ENCODE results near the gene DPP6.
"Not testable (repeated sequence)": the region's sequence is repeated elsewhere in the genome, so short reads cannot be mapped to it uniquely, and the experiment has no call there.

DPP6 gene

GRCh38 chr7:154134698-154135097 is 82.5 kb downstream of the DPP6 start:
- H3K9me3 ChIP-seq (ENCODE audit: insufficient read depth, low read depth, low read length); H3K27me3 ChIP-seq (ENCODE audit: insufficient read depth, low read length); H3K27ac ChIP-seq (ENCODE audit: low read length); H3K36me3 ChIP-seq (ENCODE audit: insufficient read depth, low read depth, low read length); H3K4me3 ChIP-seq (ENCODE audit: low read length); H3K4me1 ChIP-seq (ENCODE audit: insufficient read depth, low read length); H3K9ac ChIP-seq (ENCODE audit: low read depth, low read length): not testable (repeated sequence)

DNA sequence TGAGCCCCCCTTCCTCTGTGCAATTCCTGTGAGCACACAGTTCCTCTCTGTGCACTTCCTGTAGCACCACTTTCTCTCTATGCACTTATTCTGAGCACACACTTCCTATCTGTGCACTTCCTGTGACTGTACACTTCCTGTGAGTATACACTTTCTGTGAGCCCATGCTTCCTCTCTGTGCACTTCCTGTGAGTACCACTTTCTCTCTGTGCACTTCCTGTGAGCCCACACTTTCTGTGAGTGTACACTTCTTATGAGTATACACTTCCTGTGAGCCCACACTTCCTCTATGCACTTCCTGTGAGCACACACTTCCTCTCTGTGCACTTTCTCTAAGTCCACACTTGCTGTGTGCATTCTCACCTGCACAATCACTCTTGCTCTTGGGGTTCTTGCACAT is 83.4 kb downstream of the DPP6 start:
- H3K9me3 ChIP-seq (ENCODE audit: insufficient read depth, low read depth, low read length); H3K27me3 ChIP-seq (ENCODE audit: insufficient read depth, low read length): not testable (repeated sequence)

GRCh38 chr7:154145922-154146706 is 93.9 kb downstream of the DPP6 start:
- not testable (repeated sequence) for H3K27me3 ChIP-seq (ENCODE audit: insufficient read depth, low read length); H3K27ac ChIP-seq (ENCODE audit: low read length); H3K9me3 ChIP-seq (ENCODE audit: insufficient read depth, low read depth, low read length); H3K36me3 ChIP-seq (ENCODE audit: insufficient read depth, low read depth, low read length); H3K4me3 ChIP-seq (ENCODE audit: low read length); H3K9ac ChIP-seq (ENCODE audit: low read depth, low read length); H3K4me1 ChIP-seq (ENCODE audit: insufficient read depth, low read length)

More for the DNA sequence above, 83.4 kb downstream of the DPP6 start:
- not testable (repeated sequence) for H3K27ac ChIP-seq (ENCODE audit: low read length); H3K36me3 ChIP-seq (ENCODE audit: insufficient read depth, low read depth, low read length); H3K4me3 ChIP-seq (ENCODE audit: low read length); H3K9ac ChIP-seq (ENCODE audit: low read depth, low read length); H3K4me1 ChIP-seq (ENCODE audit: insufficient read depth, low read length)

DNA sequence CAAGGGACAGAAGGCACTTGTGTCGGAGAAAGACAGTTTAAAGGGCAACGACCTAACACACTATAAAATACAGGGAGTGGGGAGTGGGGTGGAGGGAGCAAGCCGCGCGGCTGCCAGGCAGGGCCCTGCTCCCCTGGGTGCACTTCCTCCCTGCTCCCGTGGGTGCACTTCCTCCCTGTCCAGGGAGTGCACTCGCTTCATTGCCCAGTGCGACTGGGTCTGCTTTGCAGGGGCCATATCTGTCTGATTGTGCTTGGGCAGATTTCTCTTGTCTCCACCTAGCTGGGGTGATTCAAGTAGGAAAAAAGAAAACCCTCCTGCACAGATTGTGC is 94.5 kb downstream of the DPP6 start:
- not testable (repeated sequence) for H3K9ac ChIP-seq (ENCODE audit: low read depth, low read length)

DNA sequence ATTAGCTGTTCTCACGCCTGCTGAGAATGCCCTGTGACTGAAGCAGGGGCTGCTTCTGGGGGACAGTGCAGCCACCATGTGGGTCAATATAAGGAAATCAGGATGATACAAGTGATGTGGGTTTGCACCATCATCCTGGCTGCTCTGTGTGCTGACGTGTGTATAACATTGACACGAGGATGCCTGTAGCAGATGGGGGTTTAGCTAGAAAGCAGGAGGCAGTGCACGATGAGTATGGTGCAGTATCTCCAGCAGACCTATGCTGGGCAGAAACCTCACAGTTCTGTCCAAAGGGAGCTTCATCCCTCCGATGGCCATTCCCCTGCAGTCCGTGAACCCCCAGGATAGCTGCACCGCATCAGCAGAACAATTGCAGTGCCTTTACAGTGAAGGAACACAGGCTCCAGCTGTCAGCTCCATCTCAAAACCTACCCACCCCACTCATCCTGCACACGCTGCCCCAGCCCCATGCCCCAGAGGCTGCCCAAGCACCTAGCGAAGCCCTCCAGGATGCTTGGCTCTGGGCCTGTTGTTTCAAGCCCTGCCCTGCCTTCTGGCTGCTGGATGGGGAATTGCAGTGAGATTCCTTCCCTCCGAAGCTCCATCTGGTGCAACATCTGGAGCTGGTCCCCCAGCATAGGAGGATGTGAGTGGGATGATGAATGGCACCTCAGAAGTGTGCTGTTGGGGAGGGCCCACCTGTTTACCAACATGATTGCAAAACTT is 96.8 kb downstream of the DPP6 start:
- not testable (repeated sequence) for H3K4me1 ChIP-seq (ENCODE audit: insufficient read depth, low read length); H3K9ac ChIP-seq (ENCODE audit: low read depth, low read length); H3K27ac ChIP-seq (ENCODE audit: low read length); H3K4me3 ChIP-seq (ENCODE audit: low read length); H3K36me3 ChIP-seq (ENCODE audit: insufficient read depth, low read depth, low read length); H3K9me3 ChIP-seq (ENCODE audit: insufficient read depth, low read depth, low read length); H3K27me3 ChIP-seq (ENCODE audit: insufficient read depth, low read length)

More for the DNA sequence above, 94.5 kb downstream of the DPP6 start:
- not testable (repeated sequence) for H3K4me1 ChIP-seq (ENCODE audit: insufficient read depth, low read length); H3K27me3 ChIP-seq (ENCODE audit: insufficient read depth, low read length); H3K9me3 ChIP-seq (ENCODE audit: insufficient read depth, low read depth, low read length); H3K36me3 ChIP-seq (ENCODE audit: insufficient read depth, low read depth, low read length); H3K4me3 ChIP-seq (ENCODE audit: low read length); H3K27ac ChIP-seq (ENCODE audit: low read length)

- H3K27me3 ChIP-seq (ENCODE audit: insufficient read depth, low read length); H3K36me3 ChIP-seq (ENCODE audit: insufficient read depth, low read depth, low read length); H3K4me1 ChIP-seq (ENCODE audit: insufficient read depth, low read length); H3K9ac ChIP-seq (ENCODE audit: low read depth, low read length); H3K9me3 ChIP-seq (ENCODE audit: insufficient read depth, low read depth, low read length); H3K27ac ChIP-seq (ENCODE audit: low read length); H3K4me3 ChIP-seq (ENCODE audit: low read length): not testable (repeated sequence)
Observed at GRCh38 chr7:154150656-154151055, 98.5 kb downstream of the DPP6 start.

DNA sequence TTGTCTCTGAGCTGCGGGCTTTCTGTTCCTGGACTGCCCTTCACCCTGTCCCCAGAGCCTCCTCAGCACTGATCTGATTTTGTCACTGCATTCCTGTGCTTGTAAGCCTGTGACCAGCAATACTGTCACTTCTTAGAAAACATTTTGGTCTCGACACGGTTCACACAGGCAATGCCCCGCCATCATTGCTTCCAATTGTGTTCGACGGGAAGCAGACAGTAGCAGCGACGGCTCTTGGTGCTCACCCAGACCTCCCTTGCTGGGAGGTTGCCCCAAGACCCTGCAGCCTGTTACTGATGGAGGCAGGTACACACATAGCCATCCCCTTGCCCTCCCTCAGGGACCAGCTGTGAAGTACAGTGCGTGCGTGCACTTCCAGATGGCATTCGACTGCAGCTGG is 99.1 kb downstream of the DPP6 start:
- not testable (repeated sequence) for H3K36me3 ChIP-seq (ENCODE audit: insufficient read depth, low read depth, low read length); H3K27me3 ChIP-seq (ENCODE audit: insufficient read depth, low read length); H3K4me1 ChIP-seq (ENCODE audit: insufficient read depth, low read length); H3K9ac ChIP-seq (ENCODE audit: low read depth, low read length); H3K27ac ChIP-seq (ENCODE audit: low read length); H3K9me3 ChIP-seq (ENCODE audit: insufficient read depth, low read depth, low read length); H3K4me3 ChIP-seq (ENCODE audit: low read length)

GRCh38 chr7:154155928-154156327 is 103.7 kb downstream of the DPP6 start:
- H3K27me3 ChIP-seq (ENCODE audit: insufficient read depth, low read length); H3K9me3 ChIP-seq (ENCODE audit: insufficient read depth, low read depth, low read length); H3K4me1 ChIP-seq (ENCODE audit: insufficient read depth, low read length); H3K36me3 ChIP-seq (ENCODE audit: insufficient read depth, low read depth, low read length); H3K27ac ChIP-seq (ENCODE audit: low read length); H3K4me3 ChIP-seq (ENCODE audit: low read length); H3K9ac ChIP-seq (ENCODE audit: low read depth, low read length): not testable (repeated sequence)

GRCh38 chr7:154162921-154163320 is 110.7 kb downstream of the DPP6 start:
- H3K9ac ChIP-seq (ENCODE audit: low read depth, low read length); H3K27ac ChIP-seq (ENCODE audit: low read length); H3K27me3 ChIP-seq (ENCODE audit: insufficient read depth, low read length); H3K9me3 ChIP-seq (ENCODE audit: insufficient read depth, low read depth, low read length); H3K36me3 ChIP-seq (ENCODE audit: insufficient read depth, low read depth, low read length); H3K4me3 ChIP-seq (ENCODE audit: low read length); H3K4me1 ChIP-seq (ENCODE audit: insufficient read depth, low read length): not testable (repeated sequence)

GRCh38 chr7:154163642-154164041 is 111.4 kb downstream of the DPP6 start:
- not testable (repeated sequence) for H3K9me3 ChIP-seq (ENCODE audit: insufficient read depth, low read depth, low read length); H3K4me1 ChIP-seq (ENCODE audit: insufficient read depth, low read length); H3K36me3 ChIP-seq (ENCODE audit: insufficient read depth, low read depth, low read length); H3K27me3 ChIP-seq (ENCODE audit: insufficient read depth, low read length); H3K9ac ChIP-seq (ENCODE audit: low read depth, low read length); H3K4me3 ChIP-seq (ENCODE audit: low read length); H3K27ac ChIP-seq (ENCODE audit: low read length)

GRCh38 chr7:154167051-154167450 is 114.9 kb downstream of the DPP6 start:
- Histone ChIP-seq H3K9me3 (ENCODE audit: insufficient read depth, low read depth, low read length) (no peaks in the 10 kb centered on the region), H3K36me3 (ENCODE audit: insufficient read depth, low read depth, low read length) (no peaks in the 10 kb centered on the region), H3K4me3 (ENCODE audit: low read length) (no peak overlapping the region), H3K27me3 (ENCODE audit: insufficient read depth, low read length) (no peaks in the 10 kb centered on the region), H3K9ac (ENCODE audit: low read depth, low read length) (no peak overlapping the region), H3K4me1 (ENCODE audit: insufficient read depth, low read length) (peaks cover 15% of the 10 kb centered on the region; the same call in 1 of the 2 replicates), H3K27ac (ENCODE audit: low read length) (no peak overlapping the region)

GRCh38 chr7:154167807-154168206 is 115.6 kb downstream of the DPP6 start:
- H3K9ac ChIP-seq (ENCODE audit: low read depth, low read length): no peak overlapping the region
- H3K27me3 ChIP-seq (ENCODE audit: insufficient read depth, low read length): no peaks in the 10 kb centered on the region
- H3K4me3 ChIP-seq (ENCODE audit: low read length): no peak overlapping the region
- no peaks in the 10 kb centered on the region for H3K9me3 ChIP-seq (ENCODE audit: insufficient read depth, low read depth, low read length)
- no peaks in the 10 kb centered on the region for H3K36me3 ChIP-seq (ENCODE audit: insufficient read depth, low read depth, low read length)
- no peak overlapping the region for H3K27ac ChIP-seq (ENCODE audit: low read length)
- peaks cover 20% of the 10 kb centered on the region; the same call in 1 of the 2 replicates for H3K4me1 ChIP-seq (ENCODE audit: insufficient read depth, low read length)
